GM18502 (cell line): ENCODE results near the gene MYOCOS.
"Not testable (repeated sequence)": the region's sequence is repeated elsewhere in the genome, so short reads cannot be mapped to it uniquely, and the experiment has no call there.

Experiments
- ATAC-seq: cut with Tn5 transposase; IDR thresholded peaks from one replicate; pipeline ENCODE4 v1.9.1; 2021; ENCODE audit warnings: mild to moderate bottlenecking; ENCODE audit not compliant: unreplicated experiment, poor library complexity

MYOCOS gene

GRCh38 chr1:171656206-171656605 lies 34.2 kb downstream of the MYOCOS start:
- not testable (repeated sequence) for ATAC-seq

DNA sequence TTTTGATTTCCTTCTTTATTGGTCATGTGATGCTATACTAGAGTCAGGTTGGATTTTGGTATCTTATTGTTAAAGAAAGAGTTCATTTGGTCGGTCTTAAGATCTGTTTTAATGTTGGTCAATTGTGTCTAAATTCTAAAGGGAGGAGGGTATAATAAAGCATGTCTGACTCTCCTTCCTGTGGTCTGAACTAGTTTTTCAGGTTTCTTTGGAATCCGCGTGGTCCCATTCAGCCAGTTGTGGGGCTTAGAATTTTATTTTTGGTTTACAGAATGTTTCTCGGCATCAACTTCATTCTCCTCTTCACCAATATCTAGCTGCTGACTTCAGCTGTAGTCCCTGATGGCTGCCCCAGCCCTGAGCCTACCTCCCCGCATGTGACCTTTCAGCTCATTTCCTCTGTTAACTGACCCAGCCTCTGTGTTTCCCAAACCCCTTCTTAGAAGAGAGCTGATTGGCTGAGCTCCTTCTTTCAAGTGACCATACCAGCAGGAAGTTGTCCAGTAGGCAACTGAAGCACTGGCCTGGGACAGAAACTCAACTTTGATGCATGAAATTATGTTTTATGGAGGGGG lies 39.1 kb downstream of the MYOCOS start:
- ATAC-seq, result no peak

- ATAC-seq, result no peak
These were observed 41.2 kb downstream of the MYOCOS start for GRCh38 chr1:171663036-171663853.

DNA sequence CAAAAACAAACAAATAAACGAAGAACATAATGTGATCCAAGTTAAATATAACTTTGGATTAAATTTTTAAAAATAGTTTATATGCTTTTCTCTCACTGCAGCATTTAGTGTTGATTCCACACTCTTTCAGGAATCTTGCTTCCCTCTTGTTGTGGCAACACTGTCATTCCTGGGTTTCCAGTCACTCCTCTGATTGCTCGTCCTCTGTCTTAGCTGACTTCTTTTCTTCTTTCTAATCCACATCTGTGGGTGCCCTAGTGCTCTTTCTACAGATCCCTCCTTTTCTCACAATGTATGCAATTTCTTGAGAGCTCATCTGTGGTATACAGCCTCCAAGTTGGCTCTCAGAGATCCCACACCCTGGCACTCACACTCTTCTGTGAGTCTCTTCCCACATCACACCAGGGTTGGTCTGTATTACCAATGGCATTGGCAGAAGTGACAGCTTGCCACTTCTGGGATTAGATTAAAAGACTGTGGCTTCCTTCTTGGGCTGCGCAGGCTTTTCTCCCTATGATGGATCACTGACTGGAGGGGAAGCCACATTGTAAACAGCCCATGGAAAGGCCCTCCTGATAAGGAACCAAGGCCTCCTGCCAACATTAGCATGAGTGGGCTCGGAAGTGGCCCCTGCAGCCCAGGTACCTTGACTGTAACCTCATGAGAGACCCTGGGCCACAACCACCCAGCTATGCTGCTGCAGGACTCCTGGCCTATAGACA lies 42.0 kb downstream of the MYOCOS start:
- ATAC-seq, result no peak

DNA sequence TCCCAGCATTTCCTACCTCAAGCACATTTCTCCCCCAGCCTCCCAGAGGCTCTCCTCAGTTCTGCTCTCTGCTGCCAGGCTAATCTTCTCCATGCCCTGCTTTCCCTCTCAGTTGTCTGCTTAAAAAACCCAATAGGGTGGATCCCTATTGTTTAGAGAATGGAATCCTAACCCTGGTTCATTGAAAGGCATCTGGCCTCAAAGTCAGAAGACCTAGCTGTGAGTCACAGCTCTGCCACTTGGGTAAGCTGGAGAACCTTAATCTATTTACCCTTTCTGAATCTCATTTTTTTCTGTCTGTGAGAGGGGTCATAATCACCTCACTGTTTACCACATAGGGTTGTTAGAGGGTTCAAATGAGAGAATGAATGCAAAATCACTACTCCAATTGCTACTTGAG lies 42.9 kb downstream of the MYOCOS start:
- no peak for ATAC-seq

GRCh38 chr1:171666114-171666769 lies 44.2 kb downstream of the MYOCOS start:
- ATAC-seq, result no peak

- ATAC-seq, result no peak
These were observed 46.3 kb downstream of the MYOCOS start for GRCh38 chr1:171668372-171668771.

- ATAC-seq, result no peak
These were observed 48.7 kb downstream of the MYOCOS start for GRCh38 chr1:171670739-171671138.

DNA sequence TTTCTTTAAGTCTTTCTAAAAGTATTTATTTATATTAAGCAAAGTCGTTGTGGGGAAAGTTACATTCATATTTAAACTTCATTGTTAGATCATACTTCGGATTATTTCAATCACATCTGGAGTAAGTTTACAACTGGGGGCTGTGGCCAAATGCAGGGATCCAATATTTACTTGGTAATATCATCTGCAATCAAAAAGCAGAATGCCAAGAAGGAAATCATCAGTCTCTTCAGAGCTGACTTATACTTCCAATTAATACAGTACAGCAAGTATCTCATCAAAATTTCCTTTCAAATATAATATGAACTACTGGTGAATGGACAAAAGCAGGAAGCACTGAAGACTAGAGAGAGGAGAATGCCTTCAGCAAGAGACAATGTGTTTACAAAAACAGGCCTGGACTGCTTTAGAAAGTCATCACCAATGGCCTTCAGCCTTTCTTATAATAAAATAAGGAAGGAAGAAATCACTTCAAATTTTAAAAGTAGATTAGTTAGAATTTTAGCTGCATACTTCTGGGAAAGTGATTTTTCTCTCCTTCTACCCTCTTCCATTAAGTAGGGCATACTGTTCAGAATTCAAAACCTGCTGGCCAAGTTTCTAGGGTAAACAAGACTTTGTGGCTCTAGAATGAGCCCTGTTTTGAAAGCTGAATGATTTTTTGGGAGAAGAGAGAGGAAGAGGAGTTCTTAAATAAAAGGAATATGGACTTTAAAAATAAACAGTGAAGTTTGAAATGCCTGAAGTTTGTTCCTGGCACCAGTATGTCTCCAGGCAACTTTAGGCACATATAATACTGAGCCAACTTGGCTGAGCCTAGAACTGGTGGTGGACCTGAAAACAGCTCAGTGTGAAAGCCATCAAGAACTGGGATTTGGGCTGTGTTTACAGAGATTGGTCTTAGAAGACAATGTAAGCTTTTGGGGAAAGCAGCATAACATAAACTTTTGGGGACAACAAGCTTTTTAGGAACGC lies 52.7 kb downstream of the MYOCOS start:
- no peak for ATAC-seq
